Left ventricle myocardium inferior (tissue), 1 donor: Measurements from ENCODE around the gene OGFOD2. TPM values are rescaled to one million over a fixed set of nuclear protein-coding genes. Genes with fewer than 3 reads are reported as not detected.

Experiments
- DNase-seq: peaks from one replicate; pipeline ENCODE4 v3.0.0-alpha.2; 2020
- H3K27ac ChIP-seq: fragments of 200-600 bp; replicated peaks from 2 replicates; pipeline ENCODE4 v1.8.0; 2021
- H3K27me3 ChIP-seq: fragments of 200-600 bp; 2 replicates; pipeline ENCODE4 v1.8.0; 2021; ENCODE audit warnings: low read depth
- H3K36me3 ChIP-seq: fragments of 200-600 bp; 2 replicates; pipeline ENCODE4 v1.8.0; 2021
- H3K4me1 ChIP-seq: fragments of 200-600 bp; 2 replicates; pipeline ENCODE4 v1.8.0; 2021
- H3K4me3 ChIP-seq: fragments of 200-600 bp; 2 replicates; pipeline ENCODE4 v1.8.0; 2021; ENCODE audit warnings: mild to moderate bottlenecking, moderate library complexity
- H3K9me3 ChIP-seq: fragments of 200-600 bp; replicated peaks from 2 replicates; pipeline ENCODE4 v1.8.0; 2021
- intact Hi-C: fragments of 100-400 bp; cut with micrococcal nuclease; formaldehyde crosslinking; loops from one replicate; pipeline ENCODE4 v1.11.0; 2022
- total RNA-seq: library from RNA; stranded (reverse); fragmentation: NEBNext Ultra II Directional; extraction: Animal tissue kit (Norgen Biotek cat#: 25700); gene quantifications from one replicate; pipeline ENCODE4 v1.2.1, GENCODE V29; 2021
- TF ChIP-seq, protein P1 (sequence below): fragments of 200-600 bp; IDR thresholded peaks from 2 replicates; pipeline ENCODE4 v1.8.0; 2021; ENCODE audit warnings: antibody characterized with exemption, mild to moderate bottlenecking, borderline replicate concordance
- donor health status: DM: no; HTN: yes; CAD: no; lungs with severe emphysema.

OGFOD2 gene
- total RNA-seq, 1 donor from 2014 or later: 14.9 TPM

DNA sequence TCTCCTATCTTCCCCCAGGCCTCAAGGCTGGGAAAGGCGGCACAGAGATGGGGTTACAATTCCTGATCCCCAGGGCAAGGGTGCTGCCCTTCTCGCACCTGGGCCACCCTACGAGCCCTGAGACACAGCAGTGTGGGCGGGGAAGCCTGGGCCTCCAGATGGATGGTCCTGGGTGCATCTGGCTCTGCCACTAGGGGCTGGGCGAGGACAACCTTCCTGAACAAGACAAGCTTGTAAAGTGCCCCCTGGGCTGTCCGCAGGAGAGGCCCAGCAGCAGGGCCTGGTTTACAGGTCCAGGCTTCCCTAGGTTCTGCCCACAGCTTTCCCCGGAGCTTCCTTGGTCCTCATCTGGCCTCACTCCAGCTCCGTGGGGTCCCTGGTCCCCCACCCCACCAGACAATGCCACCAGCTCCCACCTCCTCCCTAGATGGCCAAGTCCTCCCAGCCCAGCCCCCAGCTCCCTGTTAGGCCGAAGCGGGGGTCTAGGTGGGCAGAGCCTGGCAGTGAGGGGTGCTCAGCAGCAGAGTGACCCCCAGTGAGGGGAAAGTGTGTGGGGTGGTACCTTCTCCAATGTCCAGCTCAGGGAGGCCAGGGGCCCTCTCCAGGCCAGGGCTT is 14.3 kb downstream of the OGFOD2 start:
- H3K4me3 ChIP-seq: no peak overlapping the region
- DNase-seq: no peak
- no peaks in the 10 kb centered on the region for H3K9me3 ChIP-seq
- intact Hi-C loops: loop anchor here (10.0 kb wide), 1 partner anchor 245 kb away; the partner anchor contains the start of genes MPHOSPH9 and MTRFR
- peaks cover 14% of the 10 kb centered on the region for H3K4me1 ChIP-seq
- H3K27ac ChIP-seq: no peak overlapping the region
- TF ChIP-seq, protein P1, sequence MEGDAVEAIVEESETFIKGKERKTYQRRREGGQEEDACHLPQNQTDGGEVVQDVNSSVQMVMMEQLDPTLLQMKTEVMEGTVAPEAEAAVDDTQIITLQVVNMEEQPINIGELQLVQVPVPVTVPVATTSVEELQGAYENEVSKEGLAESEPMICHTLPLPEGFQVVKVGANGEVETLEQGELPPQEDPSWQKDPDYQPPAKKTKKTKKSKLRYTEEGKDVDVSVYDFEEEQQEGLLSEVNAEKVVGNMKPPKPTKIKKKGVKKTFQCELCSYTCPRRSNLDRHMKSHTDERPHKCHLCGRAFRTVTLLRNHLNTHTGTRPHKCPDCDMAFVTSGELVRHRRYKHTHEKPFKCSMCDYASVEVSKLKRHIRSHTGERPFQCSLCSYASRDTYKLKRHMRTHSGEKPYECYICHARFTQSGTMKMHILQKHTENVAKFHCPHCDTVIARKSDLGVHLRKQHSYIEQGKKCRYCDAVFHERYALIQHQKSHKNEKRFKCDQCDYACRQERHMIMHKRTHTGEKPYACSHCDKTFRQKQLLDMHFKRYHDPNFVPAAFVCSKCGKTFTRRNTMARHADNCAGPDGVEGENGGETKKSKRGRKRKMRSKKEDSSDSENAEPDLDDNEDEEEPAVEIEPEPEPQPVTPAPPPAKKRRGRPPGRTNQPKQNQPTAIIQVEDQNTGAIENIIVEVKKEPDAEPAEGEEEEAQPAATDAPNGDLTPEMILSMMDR: no peak
- H3K27me3 ChIP-seq: no peaks in the 10 kb centered on the region
- peaks cover 66% of the 10 kb centered on the region for H3K36me3 ChIP-seq

GRCh38 chr12:122989874-122990419 is 14.9 kb downstream of the OGFOD2 start:
- Histone ChIP-seq H3K36me3 (peaks cover 68% of the 10 kb centered on the region), H3K27ac (no peak overlapping the region), H3K4me1 (peaks cover 8% of the 10 kb centered on the region), H3K27me3 (no peaks in the 10 kb centered on the region), H3K9me3 (no peaks in the 10 kb centered on the region), H3K4me3 (no peak overlapping the region)
- TF ChIP-seq, protein P1: no peak
- no peak for DNase-seq
- intact Hi-C loops: loop anchor here (10.0 kb wide), 1 partner anchor 245 kb away; the partner anchor contains the start of genes MPHOSPH9 and MTRFR

GRCh38 chr12:122990561-122990960 is 15.5 kb downstream of the OGFOD2 start:
- Histone ChIP-seq H3K4me3 (no peak overlapping the region), H3K4me1 (peaks cover 8% of the 10 kb centered on the region), H3K9me3 (no peaks in the 10 kb centered on the region), H3K36me3 (peaks cover 72% of the 10 kb centered on the region), H3K27ac (no peak overlapping the region), H3K27me3 (no peaks in the 10 kb centered on the region)
- DNase-seq: no peak
- intact Hi-C loops: no loop called here
- TF ChIP-seq, protein P1: no peak

DNA sequence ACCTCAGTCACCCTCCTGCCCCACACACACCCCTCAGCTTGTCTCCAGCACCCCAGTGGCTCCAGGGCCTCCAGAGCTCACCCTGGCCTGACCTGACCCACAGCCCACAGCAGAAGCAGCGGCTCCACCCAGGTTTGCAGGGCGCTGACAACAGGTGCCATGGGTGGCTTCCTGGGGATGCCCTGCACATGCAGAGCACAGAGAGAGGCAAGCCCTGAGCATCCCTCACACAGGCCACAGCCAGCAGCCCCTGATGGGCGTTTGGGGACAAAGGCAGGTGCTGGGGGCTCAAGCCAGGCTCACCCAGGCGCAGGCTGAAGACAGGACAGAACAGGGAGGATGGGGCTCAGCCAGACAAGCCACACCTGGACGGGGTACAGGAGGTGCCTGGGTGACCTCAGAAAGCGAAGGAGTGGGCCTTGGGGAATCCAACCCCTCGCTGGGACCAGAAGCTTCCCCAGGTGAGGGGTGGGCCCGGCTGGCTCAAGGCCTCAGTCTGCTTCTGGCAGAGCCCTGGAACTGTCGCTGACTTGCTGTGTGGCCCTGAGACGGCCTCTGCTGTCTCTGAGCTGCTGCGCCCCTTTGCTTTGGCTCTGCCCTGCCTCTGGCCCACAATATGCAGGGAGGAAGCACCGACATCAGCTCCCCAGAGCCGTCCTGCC is 16.0 kb downstream of the OGFOD2 start:
- H3K27ac ChIP-seq: no peak overlapping the region
- TF ChIP-seq, protein P1: no peak
- H3K9me3 ChIP-seq: no peaks in the 10 kb centered on the region
- no peak overlapping the region for H3K4me3 ChIP-seq
- no peak for DNase-seq
- H3K36me3 ChIP-seq: peaks cover 71% of the 10 kb centered on the region
- no peaks in the 10 kb centered on the region for H3K27me3 ChIP-seq
- intact Hi-C loops: no loop called here
- H3K4me1 ChIP-seq: peaks cover 12% of the 10 kb centered on the region

GRCh38 chr12:122991623-122992275 is 16.7 kb downstream of the OGFOD2 start:
- TF ChIP-seq, protein P1: no peak
- no peaks in the 10 kb centered on the region for H3K27me3 ChIP-seq
- no peaks in the 10 kb centered on the region for H3K9me3 ChIP-seq
- H3K36me3 ChIP-seq: peaks cover 71% of the 10 kb centered on the region
- no peak for DNase-seq
- no peak overlapping the region for H3K27ac ChIP-seq
- intact Hi-C loops: no loop called here
- peaks cover 18% of the 10 kb centered on the region for H3K4me1 ChIP-seq
- no peak overlapping the region for H3K4me3 ChIP-seq
